Heart left ventricle (tissue), 16 donors: ENCODE data around the gene S100B. TPM values are rescaled to one million over a fixed set of nuclear protein-coding genes. Genes with fewer than 3 reads are reported as not detected.

Experiments used
- ATAC-seq, 4 donors: fragments of 200-7000 bp; cut with Tn5 transposase; one replicate each; pipeline ENCODE4 v1.9.1; 2020 to 2022; ENCODE audit warnings: moderate library complexity in 4 of 4, mild to moderate bottlenecking in 3 of 4, moderate number of reproducible peaks in 1 of 4
- DNase-seq, 5 donors: peaks; one replicate each; pipeline ENCODE4 v3.0.0-alpha.2; 2020
- H3K27ac ChIP-seq, 12 donors: fragments of 200-600 bp; sonication (generic) in 4 of 12; one replicate each; pipeline versions ENCODE4 v1.5.0 to v1.8.0; 2016 to 2022; ENCODE audit warnings: mild to moderate bottlenecking in 2 of 12
- H3K27me3 ChIP-seq, 9 donors: fragments of 200-600 bp; sonication (generic) in 2 of 9; one replicate each; pipeline versions ENCODE4 v1.5.1 to v1.8.0; 2016 to 2022; ENCODE audit warnings: mild to moderate bottlenecking in 3 of 9
- H3K36me3 ChIP-seq, 9 donors: fragments of 200-600 bp; sonication (generic) in 2 of 9; one replicate each; pipeline versions ENCODE4 v1.5.0 to v1.8.0; 2018 to 2022; ENCODE audit warnings: mild to moderate bottlenecking in 2 of 9
- H3K4me1 ChIP-seq, 12 donors: fragments of 200-600 bp; sonication (generic) in 4 of 12; one replicate each; pipeline versions ENCODE4 v1.5.0 to v1.8.0; 2016 to 2022; ENCODE audit warnings: mild to moderate bottlenecking in 3 of 12
- H3K4me3 ChIP-seq, 12 donors: fragments of 200-600 bp; sonication (generic) in 4 of 12; one replicate each; pipeline versions ENCODE4 v1.5.0 to v1.8.0; 2017 to 2022; ENCODE audit warnings: mild to moderate bottlenecking in 9 of 12, moderate library complexity in 4 of 12
- H3K9me3 ChIP-seq, 12 donors: fragments of 200-600 bp; sonication (generic) in 4 of 12; one replicate each; pipeline versions ENCODE4 v1.5.0 to v1.8.0; 2016 to 2022; ENCODE audit warnings: mild to moderate bottlenecking in 1 of 12
- POLR2A ChIP-seq, 2 donors: fragments of 450-650 bp; IDR thresholded peaks; one replicate each; pipeline ENCODE4 v1.6.1; 2017; ENCODE audit warnings: antibody characterized with exemption in 2 of 2, mild to moderate bottlenecking in 2 of 2, moderate library complexity in 2 of 2
- WGBS, 4 donors: extraction: QIAGEN DNeasy Blood & Tissue Kit in 2 of 4; methylation state at CpG; one replicate each; pipeline versions ENCODE4 v1.1.5 to v1.1.7; 2013 to 2018; 5-methylcytosine and 5-hydroxymethylcytosine counted together
- intact Hi-C, 10 donors: fragments of 100-400 bp; cut with DNase I; formaldehyde crosslinking; loops; one replicate each; pipeline versions ENCODE4 v1.11.1 to v1.14.2; 2022
- polyA plus RNA-seq, 2 donors: library from polyadenylated mRNA; stranded (reverse); fragments of 200-250 nt; gene quantifications; one replicate each; pipeline ENCODE4 v1.2.3, GENCODE V29; 2013
- total RNA-seq, 9 donors: library from RNA; depleted of rRNA in 2 of 9; stranded (reverse); fragments of >200 nt in 2 of 9; fragmentation: NEBNext Ultra II Directional in 3 of 9; extraction: Animal tissue kit (Norgen Biotek cat#: 25700) in 3 of 9; gene quantifications; one replicate each; pipeline versions ENCODE4 v1.1.0 to v1.2.4, GENCODE V29; 2016 to 2023
- TF ChIP-seq, protein P1 (sequence below), 12 donors: fragments of 200-600 bp; sonication (generic) in 4 of 12; IDR thresholded peaks; one replicate each; pipeline versions ENCODE4 v1.5.0 to v1.8.0; 2018 to 2022; ENCODE audit warnings: antibody characterized with exemption in 12 of 12, mild to moderate bottlenecking in 5 of 12
- donor health status: ischemic (EF 13 %, LVEDD 7.1; RV severe dilation, severe dysfunction).
- donor health status: healthy with polysubstance abuse.
- donor health status: DM: no; HTN: yes; CAD: no.
- donor health status: DM: no; HTN: no; CAD: no.
- donor health status: ischemic (EF 25% LVEDD 6.9; RV normal size, moderate dysfunction).
- donor health status: ischemic (EF 25% LVEDD 5.7; RV mildly dilated, moderate dysfunction).
- donor health status: healthy.
- donor health status: DM: yes; HTN: yes; CAD: no.
- donor health status: ischemic (EF 35%, LVEDD 5.7; RV mildly dilated, moderate dysfunction).
- donor health status: nonischemic (EF 11% LVEDD 7.7; RV severe dilation, severe dysfunction).
- donor health status: DM: yes; HTN: yes; CAD: no.
- donor health status: PGD.
- donor health status: ischemic (EF 29% LVEDD 5.4; RV normal size, mild dysfunction).
- donor health status: nonischemic (EF 23%, LVEDD 6.1; RV moderate dilation, normal function).

Gene S100B
- total and polyA plus RNA-seq, 11 donors = 0.49 to 36.3 (median 3.3) TPM

DNA sequence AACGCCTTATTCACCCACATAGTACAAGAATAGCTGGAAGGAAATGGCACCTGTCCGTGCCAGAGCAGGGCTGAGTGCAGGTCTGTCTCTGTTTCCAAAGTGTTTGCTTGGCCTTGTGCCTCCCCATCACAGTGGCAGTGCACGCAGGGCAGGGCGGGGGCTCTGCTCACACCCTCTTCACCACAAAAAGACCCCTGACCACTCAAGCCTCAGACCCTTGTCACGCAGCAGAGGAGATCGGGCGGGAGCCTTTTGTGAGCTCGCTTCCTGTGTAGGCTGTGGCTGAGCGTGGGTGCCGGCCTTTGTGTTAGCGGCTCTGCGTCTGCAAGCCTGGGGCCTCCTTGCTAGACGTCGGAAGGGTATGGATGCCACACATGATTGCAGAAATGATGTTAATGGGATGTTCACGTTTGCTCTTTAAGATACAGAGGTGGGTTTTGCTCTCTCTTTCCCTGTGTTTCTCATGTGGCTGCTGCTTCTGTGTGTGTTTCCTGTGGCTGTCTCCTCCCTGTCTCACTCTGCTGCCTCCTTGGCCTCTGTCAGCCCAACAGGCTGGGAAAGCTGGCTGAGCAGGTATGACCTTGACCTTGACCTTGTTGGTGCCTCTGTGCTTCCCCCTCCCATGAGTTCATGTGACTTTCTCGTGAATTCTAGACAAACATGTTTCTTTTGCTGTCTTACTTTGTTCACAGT is 45.4 kb downstream of the S100B start:
- H3K4me3 ChIP-seq = peak overlapping the region in 2 of 12 donors; percentile 4 to 10
- H3K4me1 ChIP-seq = peaks cover 3 to 32% (median 15%) of the 10 kb centered on the region in 12 donors
- H3K9me3 ChIP-seq = no peaks in the 10 kb centered on the region
- peak overlapping the region in 11 of 12 donors; percentile 15 to 86 (median 59) for H3K27ac ChIP-seq
- intact Hi-C loops = no loop called here
- ATAC-seq (peak in 1 of 4 donors; percentile 27), DNase-seq (peak in 1 of 5 donors; percentile 31)
- TF ChIP-seq, protein P1, sequence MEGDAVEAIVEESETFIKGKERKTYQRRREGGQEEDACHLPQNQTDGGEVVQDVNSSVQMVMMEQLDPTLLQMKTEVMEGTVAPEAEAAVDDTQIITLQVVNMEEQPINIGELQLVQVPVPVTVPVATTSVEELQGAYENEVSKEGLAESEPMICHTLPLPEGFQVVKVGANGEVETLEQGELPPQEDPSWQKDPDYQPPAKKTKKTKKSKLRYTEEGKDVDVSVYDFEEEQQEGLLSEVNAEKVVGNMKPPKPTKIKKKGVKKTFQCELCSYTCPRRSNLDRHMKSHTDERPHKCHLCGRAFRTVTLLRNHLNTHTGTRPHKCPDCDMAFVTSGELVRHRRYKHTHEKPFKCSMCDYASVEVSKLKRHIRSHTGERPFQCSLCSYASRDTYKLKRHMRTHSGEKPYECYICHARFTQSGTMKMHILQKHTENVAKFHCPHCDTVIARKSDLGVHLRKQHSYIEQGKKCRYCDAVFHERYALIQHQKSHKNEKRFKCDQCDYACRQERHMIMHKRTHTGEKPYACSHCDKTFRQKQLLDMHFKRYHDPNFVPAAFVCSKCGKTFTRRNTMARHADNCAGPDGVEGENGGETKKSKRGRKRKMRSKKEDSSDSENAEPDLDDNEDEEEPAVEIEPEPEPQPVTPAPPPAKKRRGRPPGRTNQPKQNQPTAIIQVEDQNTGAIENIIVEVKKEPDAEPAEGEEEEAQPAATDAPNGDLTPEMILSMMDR (IDR thresholded peaks at IDR 0.05) = no peak
- TF ChIP-seq POLR2A (IDR thresholded peaks at IDR 0.05) = no peak
- H3K27me3 ChIP-seq = no peaks in the 10 kb centered on the region
- H3K36me3 ChIP-seq = peaks cover 0 to 99% (median 87%) of the 10 kb centered on the region in 9 donors
- whole genome bisulfite sequencing, 4 donors = 42 to 65% (median 50%) methylated on average over 16 of the region's 16 CpGs

DNA sequence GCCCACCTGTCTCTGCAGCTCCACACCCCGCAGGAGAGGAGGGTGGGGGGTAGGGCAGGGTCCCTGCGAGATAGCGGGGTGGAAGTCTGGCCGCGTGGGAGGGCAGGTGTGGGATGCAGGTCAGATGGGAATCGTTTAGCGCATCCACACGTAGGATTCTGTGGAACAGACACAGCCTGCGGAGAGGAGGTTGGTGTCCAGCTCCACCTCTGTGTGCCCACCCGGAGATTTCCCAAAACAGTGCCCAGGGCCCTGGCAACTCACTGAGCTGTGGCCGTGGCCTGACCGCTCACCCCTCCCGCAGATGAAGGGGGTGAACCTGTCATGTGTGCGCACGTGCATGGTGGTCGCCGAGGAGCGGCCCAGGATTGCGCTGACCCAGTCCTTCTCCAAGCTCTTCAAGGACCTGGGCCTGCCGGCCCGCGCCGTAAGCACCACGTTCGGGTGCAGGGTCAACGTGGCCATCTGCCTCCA is 46.9 kb downstream of the S100B start:
- ATAC-seq = no peak
- Histone ChIP-seq H3K27me3 (no peaks in the 10 kb centered on the region), H3K4me3 (no peak overlapping the region), H3K36me3 (peaks cover 0 to 99% (median 87%) of the 10 kb centered on the region in 9 donors), H3K9me3 (no peaks in the 10 kb centered on the region), H3K27ac (peak overlapping the region in 1 of 12 donors; percentile 86), H3K4me1 (peaks cover 3 to 32% (median 15%) of the 10 kb centered on the region in 12 donors)
- WGBS, 4 donors = 94 to 98% (median 96%) methylated on average over 13 to 26 of the region's 26 CpGs
- intact Hi-C loops = no loop called here
- DNase-seq = no peak
- TF ChIP-seq POLR2A (IDR thresholded peaks at IDR 0.05) = no peak
- TF ChIP-seq, protein P1 (IDR thresholded peaks at IDR 0.05) = no peak

DNA sequence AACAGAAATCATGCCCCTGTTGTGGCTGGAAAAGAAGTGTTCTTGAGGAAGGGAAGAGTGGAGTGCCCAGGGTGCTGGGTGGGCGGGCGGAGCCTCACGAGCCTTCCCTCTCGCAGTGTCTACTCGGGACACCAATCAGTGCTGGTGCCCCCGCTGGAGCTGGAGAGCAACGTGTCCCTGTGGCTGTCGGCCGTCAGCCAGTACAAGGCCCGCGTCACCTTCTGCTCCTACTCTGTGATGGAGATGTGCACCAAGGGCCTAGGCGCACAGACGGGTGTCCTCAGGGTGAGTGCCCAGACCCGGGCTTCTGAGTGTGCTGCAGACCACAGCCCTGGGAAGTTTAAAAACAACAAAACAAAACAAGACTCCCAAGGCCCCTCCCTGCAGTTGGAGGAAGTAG is 47.4 kb downstream of the S100B start:
- no peaks in the 10 kb centered on the region for H3K9me3 ChIP-seq
- ATAC-seq = no peak
- no peak overlapping the region for H3K4me3 ChIP-seq
- H3K27me3 ChIP-seq = no peaks in the 10 kb centered on the region
- intact Hi-C loops = no loop called here
- no peak for DNase-seq
- WGBS, 4 donors = 89 to 95% (median 92%) methylated on average over 14 of the region's 14 CpGs
- peak overlapping the region in 1 of 12 donors; percentile 86 for H3K27ac ChIP-seq
- peaks cover 3 to 32% (median 15%) of the 10 kb centered on the region in 12 donors for H3K4me1 ChIP-seq
- peaks cover 0 to 99% (median 87%) of the 10 kb centered on the region in 9 donors for H3K36me3 ChIP-seq
- no peak for TF ChIP-seq POLR2A (IDR thresholded peaks at IDR 0.05)
- TF ChIP-seq, protein P1 (IDR thresholded peaks at IDR 0.05) = no peak

DNA sequence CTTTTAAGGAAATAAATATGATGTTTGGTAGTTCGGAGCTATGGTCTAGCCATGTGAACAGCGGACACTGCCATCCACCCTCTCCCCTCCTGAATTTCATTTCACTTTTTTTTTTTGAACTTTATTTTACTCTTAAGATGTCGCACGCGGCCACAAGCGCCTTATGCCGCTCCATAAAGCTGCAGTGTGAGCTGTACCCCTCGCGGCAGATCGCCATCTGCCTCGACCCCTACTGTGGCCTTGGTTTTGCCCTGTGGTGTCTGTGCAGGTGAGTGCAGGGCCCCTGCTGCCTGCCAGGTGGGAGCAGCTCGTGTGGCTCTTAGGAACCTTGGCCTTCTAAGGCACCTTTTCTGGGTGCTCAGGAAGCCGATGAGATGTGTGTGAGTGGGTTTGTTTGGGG is 48.1 kb downstream of the S100B start:
- WGBS, 4 donors = 96 to 98% (median 97%) methylated on average over 13 of the region's 13 CpGs
- Histone ChIP-seq H3K9me3 (no peaks in the 10 kb centered on the region), H3K27ac (no peak overlapping the region), H3K27me3 (no peaks in the 10 kb centered on the region), H3K4me3 (no peak overlapping the region), H3K36me3 (peaks cover 0 to 99% (median 87%) of the 10 kb centered on the region in 9 donors), H3K4me1 (peaks cover 3 to 38% (median 15%) of the 10 kb centered on the region in 12 donors)
- no peak for DNase-seq
- no peak for ATAC-seq
- intact Hi-C loops = no loop called here
- TF ChIP-seq, protein P1 (IDR thresholded peaks at IDR 0.05) = no peak
- TF ChIP-seq POLR2A (IDR thresholded peaks at IDR 0.05) = no peak
